B cell (primary cell): Measurements from ENCODE around the gene FAM114A1.

Experiments used
- EZH2 ChIP-seq: IDR thresholded peaks from 2 replicates; pipeline ENCODE4 v1.6.1; 2012; ENCODE audit warnings: borderline replicate concordance, low read depth, mild to moderate bottlenecking, moderate library complexity, low read length; ENCODE audit not compliant: insufficient read depth, poor library complexity, severe bottlenecking
- TF ChIP-seq, protein P1 (sequence below): fragments of 200-600 bp; IDR thresholded peaks from one replicate; pipeline ENCODE4 v1.8.0; 2022; ENCODE audit warnings: antibody characterized with exemption, mild to moderate bottlenecking

DNA sequence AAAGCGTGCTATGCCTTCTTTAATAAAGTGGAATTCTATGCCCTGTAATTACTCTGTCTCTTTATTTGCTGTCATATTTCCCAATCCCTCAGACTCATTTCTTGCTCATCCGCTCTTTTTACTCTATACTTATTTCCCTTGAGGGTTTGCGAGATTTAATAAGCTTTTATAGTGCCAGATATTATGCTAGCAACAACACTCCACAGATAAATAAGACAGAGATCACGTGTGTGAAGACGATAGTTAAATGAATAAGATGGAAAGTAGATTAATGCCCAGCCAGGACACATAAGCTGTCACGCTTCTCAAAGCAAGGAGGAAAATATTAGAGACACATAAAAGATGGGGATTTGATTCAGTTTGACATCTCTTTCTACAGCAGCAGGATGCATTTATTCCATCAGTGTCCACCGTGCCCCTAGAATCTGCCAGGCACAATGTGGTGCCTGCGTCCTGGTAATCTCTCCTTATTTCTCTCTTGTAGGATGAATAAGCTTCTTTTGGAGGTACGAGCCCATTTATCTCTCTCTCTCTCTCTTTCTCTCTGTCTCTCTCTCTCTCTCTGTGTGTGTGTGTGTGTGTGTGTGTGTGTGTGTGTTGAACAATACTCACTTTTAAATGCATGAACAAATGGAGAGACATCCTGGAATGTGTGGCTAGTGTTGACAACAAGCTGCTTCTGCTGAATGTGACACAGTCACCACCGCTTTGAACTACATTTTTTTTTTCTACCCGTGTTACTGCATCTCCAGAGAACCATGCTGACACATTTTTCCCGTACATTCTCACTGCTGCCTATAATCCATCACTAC lies 116.4 kb downstream of the FAM114A1 start:
- TF ChIP-seq, protein P1, sequence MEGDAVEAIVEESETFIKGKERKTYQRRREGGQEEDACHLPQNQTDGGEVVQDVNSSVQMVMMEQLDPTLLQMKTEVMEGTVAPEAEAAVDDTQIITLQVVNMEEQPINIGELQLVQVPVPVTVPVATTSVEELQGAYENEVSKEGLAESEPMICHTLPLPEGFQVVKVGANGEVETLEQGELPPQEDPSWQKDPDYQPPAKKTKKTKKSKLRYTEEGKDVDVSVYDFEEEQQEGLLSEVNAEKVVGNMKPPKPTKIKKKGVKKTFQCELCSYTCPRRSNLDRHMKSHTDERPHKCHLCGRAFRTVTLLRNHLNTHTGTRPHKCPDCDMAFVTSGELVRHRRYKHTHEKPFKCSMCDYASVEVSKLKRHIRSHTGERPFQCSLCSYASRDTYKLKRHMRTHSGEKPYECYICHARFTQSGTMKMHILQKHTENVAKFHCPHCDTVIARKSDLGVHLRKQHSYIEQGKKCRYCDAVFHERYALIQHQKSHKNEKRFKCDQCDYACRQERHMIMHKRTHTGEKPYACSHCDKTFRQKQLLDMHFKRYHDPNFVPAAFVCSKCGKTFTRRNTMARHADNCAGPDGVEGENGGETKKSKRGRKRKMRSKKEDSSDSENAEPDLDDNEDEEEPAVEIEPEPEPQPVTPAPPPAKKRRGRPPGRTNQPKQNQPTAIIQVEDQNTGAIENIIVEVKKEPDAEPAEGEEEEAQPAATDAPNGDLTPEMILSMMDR: no peak
- TF ChIP-seq EZH2: no peak
